GM19351 (cell line): Measurements from ENCODE around the gene DOCK1.

ENCODE experiments used
- ATAC-seq: cut with Tn5 transposase; IDR thresholded peaks from one replicate; pipeline ENCODE4 v1.9.1; 2021; ENCODE audit warnings: mild to moderate bottlenecking, moderate library complexity; ENCODE audit not compliant: unreplicated experiment

The DOCK1 gene

DNA sequence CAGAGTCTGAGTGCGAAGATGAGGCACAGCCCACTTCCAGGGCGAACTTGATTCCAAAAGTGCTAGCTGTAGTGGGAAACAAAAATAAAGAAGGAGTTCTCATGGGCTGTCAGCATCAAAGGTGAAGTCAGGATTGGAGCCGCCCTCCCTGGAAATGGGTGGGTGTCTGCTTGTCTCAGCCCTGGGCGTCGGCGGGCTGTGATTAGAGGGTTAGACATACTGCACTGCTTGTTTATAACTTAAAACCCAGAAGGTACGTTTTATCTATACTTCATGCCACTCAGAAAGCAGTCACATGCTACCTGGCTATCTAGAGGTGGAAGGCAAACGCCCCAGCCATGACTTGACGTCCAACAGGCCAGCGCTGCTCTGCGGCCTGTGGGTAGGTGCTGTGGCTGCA, 535.1 kb downstream of the DOCK1 start:
- ATAC-seq = no peak

DNA sequence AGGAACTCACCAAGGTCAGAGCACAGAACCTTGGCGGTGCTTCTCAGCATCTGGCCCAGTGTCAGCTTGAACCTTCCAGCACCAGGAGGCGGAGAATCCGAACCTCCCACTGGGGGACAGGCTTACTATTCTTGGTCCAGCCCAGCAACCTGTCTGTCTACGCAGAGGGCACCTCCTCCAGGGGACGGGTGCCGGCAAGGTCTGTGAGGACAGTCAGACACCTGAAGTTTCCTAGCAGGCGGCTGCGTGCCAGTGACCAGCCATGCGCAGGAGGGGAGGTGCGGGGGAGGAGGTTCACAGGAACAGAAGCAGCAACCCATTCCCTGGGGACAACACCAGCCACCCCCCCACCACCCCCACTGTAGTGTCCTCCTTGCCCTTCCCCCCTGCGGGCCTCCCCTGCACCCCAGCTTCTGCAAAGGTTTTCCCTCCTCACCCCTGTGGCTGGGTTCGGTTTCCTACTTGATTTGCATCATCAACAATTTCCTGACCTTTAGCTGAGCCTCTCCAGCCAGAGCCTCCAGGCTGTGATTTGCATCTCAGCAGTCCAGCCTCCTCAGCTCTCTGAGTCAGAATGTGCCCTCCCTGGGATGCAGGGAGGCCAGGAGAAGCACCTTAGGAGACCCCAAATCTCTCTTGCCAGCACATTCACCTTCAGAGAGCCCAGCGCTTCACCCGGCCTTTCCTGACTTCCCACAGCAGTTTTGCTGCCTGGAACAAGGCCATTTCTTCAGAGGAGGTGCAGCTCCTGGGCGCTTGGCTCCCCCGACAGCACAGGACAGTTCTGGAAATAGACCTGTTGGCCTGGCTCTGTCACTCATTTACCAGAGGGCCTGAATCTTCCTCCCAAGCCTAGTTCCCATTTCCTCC, 536.4 kb downstream of the DOCK1 start:
- no peak for ATAC-seq

DNA sequence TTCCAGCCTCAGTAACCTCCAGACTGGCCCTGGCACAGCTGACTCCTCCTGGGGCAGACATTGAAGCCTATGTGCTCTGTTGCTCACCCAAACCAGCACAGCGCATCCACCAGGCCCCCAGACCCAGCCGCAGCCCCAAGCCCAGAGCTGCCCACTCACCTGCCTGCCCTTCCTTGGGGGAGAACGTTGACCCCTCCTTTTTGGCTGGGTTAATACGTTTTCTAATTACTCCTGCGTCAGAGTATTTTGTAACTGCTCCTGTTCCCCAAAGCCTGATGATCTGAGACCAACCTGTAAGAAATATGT, 536.9 kb downstream of the DOCK1 start:
- ATAC-seq = no peak

DNA sequence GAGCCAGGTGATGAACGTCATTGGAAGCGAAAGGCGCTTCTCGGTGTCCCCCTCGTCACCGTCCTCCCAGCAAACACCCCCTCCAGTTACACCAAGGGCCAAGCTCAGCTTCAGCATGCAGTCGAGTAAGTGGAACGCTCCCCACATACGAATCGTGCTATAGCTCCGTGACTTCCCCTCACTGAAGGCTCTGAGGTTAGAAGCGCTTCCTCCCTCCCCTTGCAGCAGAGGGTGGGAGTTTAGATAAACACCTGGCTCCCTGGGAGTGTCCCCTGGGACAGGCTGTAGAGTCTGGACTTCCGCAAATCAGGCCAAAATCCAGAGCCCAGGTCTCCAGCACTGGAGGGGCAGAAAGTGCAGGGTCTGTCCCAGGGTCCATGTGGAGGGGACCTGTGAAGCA, 538.9 kb downstream of the DOCK1 start:
- ATAC-seq = no peak

DNA sequence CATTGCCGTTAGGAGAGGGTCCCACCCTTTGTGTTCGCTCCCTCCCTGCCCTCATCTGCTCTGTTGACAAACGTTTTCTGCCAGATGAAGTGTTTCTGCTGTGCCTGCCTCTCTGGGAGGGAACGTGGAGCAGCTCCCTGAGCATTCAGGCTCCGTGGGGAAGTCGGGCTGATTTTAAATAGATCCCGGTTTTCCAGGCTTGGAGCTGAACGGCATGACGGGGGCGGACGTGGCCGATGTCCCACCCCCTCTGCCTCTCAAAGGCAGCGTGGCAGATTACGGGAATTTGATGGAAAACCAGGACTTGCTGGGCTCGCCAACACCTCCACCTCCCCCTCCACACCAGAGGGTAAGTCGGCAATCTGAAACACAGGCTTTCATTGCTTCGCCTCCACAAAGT, 542.0 kb downstream of the DOCK1 start:
- ATAC-seq = no peak

DNA sequence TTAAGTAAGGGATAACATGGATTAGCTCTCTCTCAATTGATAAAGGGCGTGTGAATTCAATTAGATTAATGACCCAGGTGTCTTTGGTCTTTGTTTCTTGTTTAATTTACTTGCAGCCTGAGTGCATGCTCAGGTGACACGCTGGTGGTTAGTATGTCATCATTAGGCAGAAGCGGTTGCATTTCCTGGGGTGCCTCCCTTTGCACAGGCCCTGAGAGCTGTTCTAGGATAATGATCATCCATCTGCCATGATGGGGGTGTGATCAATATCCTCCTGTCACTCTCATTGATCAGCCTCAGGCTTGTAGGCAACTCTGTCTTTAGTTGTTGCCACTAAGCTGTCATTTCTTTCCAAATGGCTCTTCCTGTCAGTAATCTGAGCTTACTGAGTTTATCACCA, 544.3 kb downstream of the DOCK1 start:
- no peak for ATAC-seq

DNA sequence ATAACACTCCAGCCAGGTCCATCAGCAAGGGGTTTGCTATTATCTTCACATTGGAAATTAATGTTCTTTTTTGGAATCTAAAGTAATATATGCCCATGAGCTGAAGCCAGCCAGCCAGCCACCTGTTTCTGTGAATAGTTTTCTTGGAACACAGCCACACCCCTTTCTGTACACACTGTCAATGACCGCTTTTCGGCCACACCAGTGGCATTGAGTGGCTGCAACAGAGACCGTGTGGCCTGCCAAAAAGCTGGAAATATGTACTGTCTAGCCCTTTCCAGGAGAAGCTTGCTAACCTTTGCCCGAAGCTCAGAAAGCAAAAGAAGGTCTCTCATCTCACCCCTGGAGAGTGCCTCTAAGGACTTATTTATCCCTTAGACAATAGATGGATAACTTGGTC, 545.4 kb downstream of the DOCK1 start:
- no peak for ATAC-seq

DNA sequence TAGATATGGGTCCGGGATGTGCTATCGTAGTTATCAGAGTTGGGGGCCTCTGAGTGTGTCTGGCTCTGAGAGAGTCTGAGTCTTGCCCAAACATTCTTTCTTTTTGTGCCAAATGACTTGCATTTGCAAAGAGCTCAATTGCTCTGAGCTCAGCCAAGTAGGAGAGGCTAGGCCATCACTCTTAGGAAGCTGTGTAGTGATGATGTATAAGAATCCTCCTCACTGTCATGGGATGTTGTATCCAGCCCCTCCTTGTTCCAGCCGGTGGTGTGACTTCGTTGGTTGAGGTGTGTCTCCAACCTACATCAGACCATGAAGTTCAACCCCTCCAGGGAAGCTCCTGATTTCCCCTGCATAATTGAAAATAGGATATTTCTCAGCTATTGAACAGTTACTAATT, 546.4 kb downstream of the DOCK1 start:
- ATAC-seq = no peak

DNA sequence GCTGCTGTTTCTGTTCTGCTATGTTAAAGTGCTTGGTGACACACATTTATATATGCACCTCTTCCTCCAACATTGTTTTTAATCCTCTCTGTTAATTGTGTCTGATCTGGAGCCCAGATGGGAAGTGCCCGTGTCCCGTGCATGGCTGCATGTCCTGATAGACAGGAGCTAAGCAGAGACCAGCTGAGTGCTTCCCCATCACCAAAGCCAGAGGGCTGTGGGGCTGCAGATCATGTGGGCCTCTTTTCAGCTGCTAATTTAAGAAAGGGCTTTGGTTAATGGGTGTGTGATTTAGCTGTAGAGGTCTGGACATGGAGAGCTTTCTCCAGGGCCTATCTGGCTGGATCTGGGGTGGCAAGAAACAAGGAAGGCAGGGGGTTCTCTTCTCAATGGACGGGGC, 547.3 kb downstream of the DOCK1 start:
- no peak for ATAC-seq

DNA sequence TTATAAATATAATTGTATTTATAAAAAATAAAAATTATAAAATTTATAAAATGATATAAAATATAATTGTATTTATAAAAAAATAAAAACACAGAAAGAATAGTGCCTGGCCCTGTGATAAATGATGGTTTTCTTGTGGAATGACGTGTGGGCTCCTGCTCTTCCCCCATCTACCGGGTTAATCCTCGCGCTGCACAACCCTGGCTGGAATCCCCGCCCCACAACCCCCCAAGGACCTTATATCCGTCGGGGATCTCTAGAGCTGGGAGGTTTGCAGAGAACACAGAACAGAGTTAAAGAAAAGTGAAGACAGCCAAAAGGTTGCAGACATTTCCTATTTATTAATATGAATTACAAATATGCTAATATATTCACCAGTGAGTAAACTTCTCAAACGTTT, 548.5 kb downstream of the DOCK1 start:
- ATAC-seq = no peak

DNA sequence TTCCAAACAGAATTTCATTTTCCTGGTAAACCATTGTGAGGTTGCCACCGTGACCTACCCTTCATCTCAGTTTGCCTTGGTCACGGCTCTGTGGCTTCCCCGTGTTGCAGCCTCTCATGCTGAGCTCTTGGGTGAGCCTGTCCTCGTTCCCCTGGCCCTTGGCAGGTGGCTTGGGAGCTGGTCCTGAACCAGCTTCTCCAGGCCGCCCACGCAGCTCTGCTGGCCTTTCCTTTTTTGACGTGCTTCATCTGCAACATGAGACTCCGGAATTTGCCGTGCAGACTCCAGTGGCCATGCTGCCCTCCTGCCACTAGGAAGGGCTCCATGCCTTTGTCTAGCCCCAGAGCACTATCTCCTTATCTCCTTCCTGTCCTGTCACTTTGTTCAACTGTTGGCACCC, 550.9 kb downstream of the DOCK1 start:
- no peak for ATAC-seq

DNA sequence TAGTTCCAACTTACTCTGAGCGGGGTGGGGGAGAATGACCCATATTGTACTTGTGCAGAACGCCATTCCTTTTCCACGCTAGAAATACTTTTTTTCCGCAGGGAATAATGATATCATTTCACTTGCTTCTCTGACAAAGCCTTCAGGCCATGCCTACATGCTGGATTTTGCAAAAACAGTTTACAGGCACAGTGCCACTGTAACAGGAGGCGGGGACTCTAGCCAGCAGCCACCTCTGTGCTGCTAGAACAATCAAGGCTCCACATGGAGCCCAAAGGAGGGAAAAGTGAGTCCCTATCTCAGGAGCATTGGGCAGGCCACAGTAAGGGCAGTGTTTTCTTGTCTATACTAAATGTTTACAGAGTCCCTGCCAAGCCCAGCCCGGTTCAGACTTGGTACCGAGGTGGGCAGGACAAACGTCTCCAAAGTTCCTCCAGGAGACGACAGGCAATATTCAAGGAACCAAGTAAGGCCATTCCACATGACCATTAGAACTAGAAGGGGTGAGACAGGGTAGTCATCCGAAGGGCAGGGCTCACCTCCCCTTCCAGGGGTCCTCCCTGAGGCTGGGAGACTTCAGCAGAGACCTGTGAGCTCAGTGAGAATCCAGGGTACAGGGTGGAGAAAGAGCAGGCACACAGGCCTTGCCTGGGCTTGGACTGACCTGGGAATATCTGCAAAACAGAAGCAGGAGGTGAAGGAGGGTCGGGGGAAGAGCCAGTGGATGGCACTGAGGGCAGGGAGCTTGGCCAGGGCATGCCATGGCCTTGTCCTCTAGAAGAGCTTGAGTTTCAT, 553.0 kb downstream of the DOCK1 start:
- ATAC-seq = no peak

DNA sequence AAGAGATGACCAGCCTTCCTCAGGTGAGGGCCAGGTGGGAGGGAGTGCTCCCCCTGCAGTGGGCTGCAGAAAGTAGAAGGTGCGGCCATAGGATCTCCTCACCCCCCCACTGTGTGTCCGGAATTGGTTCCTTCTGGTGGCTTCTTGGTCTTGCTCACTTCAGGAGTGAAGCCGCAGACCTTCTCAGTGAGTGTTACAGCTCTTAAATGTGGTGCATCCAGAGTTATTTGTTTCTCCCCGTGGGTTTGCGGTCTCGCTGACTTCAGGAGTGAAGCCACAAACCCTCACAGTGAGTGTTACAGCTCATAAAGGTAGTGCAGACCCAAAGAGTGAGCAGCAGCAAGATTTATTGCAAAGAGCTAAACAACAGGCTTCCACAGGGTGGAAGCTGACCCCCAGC, 553.6 kb downstream of the DOCK1 start:
- ATAC-seq = no peak

DNA sequence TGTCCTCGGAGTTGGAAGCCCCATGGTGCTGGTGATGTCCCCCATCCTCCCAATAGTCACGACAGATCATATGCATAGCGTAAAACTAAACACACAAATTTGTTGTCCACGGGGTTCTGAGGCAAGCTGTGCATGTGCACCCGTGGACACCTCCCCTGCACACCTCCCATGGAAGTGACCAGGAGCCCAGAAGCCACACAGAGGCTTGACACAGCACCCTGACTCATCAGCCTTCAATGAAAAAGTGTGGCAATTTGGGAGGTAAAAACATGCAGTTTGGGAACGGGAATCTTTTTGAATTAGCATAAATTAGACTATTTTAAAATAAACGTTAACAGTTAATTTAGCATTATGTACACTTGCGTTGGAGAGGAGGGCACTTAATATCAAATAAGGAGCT, 554.7 kb downstream of the DOCK1 start:
- ATAC-seq = no peak

DNA sequence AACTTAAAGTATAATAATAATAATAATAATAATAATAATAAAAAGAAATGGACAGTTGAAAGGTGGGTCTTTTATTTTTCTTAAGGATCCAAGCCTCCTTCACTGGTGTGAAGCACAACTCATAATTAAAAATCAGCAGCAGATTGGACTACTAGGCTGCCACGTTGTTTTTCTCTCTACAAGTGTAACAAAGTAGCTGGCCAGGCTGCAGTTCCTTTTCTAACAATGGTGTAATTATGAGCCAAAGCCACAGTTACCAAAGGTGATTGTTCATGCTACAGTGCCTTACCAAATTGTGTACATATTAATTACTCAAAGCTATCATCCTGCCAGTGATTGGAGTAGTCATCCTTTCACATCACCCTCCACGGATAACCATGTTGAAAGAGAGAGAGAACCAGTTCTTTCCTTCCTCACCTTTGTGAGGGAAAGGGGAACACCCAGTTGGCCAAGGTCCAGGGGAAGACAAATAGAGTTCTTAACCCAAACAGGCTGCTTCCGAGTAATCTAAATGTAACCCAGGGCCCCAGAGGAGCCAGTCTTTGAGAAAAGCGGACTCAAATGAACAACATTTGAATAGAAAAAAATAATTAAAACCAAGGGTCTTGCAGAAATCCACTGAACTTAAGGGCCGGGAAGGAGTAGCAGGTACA, 557.5 kb downstream of the DOCK1 start:
- no peak for ATAC-seq

DNA sequence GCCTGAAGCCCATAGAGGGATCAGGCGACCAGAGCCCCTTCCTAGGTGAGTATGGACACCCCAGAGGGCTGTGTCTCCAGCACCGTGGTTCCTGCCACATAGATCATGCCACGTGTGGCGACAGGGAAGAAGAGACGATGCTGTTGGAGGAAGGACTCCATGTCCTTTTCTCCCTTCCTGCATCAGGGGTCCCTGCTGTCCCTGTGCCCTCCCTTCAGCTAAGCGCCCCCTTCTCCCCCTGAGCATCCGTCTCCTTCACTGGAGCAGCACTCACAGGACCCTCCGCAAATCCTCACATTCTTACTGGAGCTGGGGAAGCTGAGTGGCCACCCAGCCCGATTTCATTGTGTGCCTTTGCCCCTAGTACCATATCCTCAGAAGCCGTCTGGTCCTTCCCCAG, 558.3 kb downstream of the DOCK1 start:
- no peak for ATAC-seq

DNA sequence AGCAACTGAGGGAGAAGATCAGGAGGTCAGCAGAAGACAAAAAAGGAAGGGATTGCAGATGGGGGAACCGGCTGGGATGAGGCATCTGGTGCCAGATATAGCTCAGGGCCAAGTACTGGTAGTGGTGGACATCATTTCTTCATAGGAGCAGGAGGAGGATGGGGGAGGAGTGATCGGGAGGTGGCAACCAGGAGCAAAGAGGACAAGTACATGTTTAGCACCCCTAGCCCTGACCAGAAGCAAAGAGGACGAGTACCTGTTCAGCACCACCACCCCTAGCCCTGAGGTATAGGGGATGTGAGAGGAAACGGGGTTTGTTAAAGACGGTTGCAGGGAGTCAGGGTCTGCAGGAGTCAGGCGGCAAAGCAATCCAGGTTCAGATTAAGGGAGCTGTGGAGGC, 559.3 kb downstream of the DOCK1 start:
- no peak for ATAC-seq

DNA sequence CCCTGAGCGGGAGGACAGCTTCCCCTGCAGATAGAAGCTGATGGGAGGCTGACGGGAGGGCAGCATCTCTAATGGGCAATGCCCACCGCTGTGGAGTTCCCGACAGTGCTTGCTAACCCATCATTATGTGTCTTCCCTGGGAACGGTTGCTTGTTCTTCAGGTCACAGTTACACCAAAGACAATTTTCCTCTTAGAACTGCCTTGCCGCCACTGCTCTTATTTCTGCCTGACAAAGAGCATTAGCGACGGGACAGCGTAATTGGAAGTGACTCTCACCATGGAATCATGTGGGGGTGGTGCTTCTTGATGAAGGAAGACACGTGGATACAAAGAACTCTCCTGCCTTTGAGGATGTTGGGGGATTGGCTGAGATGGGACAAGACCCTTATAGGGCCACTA, 562.6 kb downstream of the DOCK1 start:
- no peak for ATAC-seq

DNA sequence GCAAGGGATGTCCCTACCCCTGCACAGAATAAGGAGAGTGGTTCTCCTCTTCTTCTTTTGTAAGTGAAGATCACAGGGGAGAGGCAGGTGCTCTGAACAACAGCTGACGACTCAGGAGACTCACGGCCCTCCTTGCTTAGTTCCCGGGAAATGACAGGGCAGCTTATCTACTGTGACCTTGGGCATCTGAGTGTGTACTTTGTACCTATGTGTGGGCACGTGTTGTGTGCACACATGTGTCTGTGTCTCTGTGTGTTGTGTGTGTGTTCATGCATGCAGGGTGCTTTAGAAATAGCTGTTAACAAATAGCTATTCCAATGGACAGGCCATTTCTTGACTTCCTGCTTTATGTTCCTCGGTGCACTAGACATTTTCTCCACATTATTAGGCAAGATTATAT, 563.4 kb downstream of the DOCK1 start:
- ATAC-seq = no peak

DNA sequence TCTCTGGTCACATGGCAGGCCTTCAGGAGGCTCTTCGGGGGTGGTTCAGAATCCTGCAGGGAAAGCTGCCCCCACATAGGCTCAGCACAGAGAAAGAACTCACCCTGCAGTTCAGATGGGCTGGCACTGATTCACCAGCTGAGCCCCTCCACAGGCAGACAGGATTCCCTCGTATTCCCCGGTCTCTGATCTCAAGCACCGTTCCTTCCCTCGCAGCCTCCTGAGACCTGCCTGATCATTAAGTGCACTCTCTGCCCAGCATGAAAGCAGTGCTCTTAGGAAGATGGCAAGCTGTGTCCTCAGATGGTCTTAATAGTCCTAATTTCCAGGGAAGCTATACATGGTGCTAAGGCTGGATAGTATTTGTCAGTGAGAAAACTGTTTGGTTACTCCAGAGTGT, 565.7 kb downstream of the DOCK1 start:
- no peak for ATAC-seq

DNA sequence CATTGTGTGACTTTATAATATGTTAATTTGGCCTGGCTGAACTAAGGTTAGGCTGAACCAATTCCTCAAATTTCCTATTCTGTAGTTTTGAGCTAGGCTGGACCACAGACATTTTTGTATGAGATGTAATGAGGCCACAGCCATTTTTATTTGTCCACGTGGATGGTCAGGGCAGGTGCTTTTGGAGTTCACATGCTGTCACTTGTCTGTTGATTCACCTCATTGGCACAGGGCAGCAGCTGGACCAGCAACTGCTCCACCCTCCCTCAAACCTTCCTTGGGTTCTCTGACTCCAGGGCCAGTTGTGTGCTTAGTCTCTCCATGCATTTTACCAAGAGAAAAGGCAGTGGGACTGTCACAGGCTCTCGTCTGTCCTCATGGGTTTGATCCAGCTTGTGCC, 567.7 kb downstream of the DOCK1 start:
- no peak for ATAC-seq

DNA sequence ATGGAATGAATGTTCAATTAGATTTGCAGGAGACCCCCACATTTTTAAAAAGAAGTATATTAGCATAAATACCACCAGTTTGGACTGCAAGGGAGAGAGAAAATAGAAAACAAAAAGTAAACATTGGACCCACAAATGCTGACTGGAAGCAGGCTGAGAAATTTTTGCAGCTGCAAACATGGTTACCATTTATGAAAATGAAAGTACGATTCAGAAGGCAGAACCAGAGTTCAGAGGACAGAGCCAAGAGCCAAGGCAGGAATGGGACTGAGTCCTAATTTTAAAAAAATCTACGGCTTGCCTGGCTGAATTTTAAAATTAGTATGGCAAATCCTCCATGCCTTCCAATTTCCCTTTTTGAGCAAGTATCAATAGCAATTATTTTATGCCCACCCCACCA, 569.3 kb downstream of the DOCK1 start:
- ATAC-seq = no peak
